IMR-90 (cell line): ENCODE results near the gene FBN1. TPM values are rescaled to one million over a fixed set of nuclear protein-coding genes. Genes with fewer than 3 reads are reported as not detected.

Experiments used
- ATAC-seq: fragments of 200-7000 bp; cut with Tn5 transposase; 2 replicates; pipeline ENCODE4 v1.9.1; 2020; ENCODE audit warnings: low read depth, mild to moderate bottlenecking, moderate library complexity
- BruUV-seq: library from RNA; stranded (reverse); fragments of 400-500 nt; replicated peaks from 2 replicates; lab custom pipeline; 2021; lab: Mats Ljungman, UMichigan
- CTCF ChIA-PET: fragments of 300-600 bp; formaldehyde crosslinking; extraction: SDS; loops from one replicate; lab custom pipeline; 2021; ENCODE audit warnings: antibody characterized with exemption; lab: Yijun Ruan, JAX
- POLR2A ChIA-PET: fragments of 300-600 bp; sonication (Branson Sonifier 250); formaldehyde crosslinking; loops from one replicate; lab custom pipeline; 2022; ENCODE audit warnings: antibody characterized with exemption; ENCODE audit not compliant: unreplicated experiment; lab: Charles Lee
- DNase-seq: peaks from one replicate; pipeline ENCODE4 v3.0.0; 2013
- H2AFZ ChIP-seq: replicated peaks from 2 replicates; pipeline ENCODE3; 2013; ENCODE audit warnings: low read length, mild to moderate bottlenecking; ENCODE audit not compliant: poor library complexity
- H2AK5ac ChIP-seq: 2 replicates; pipeline ENCODE4 v1.6.1; 2013; ENCODE audit warnings: low read depth, low read length, inconsistent platforms
- H2AK9ac ChIP-seq: replicated peaks from 2 replicates; pipeline ENCODE3; 2013; ENCODE audit warnings: mild to moderate bottlenecking, low read depth, low read length, moderate library complexity; ENCODE audit not compliant: poor library complexity
- H2BK120ac ChIP-seq: 2 replicates; pipeline ENCODE4 v1.6.1; 2013; ENCODE audit warnings: low read depth, low read length, inconsistent platforms
- H2BK15ac ChIP-seq: 3 replicates; pipeline ENCODE4 v1.6.1; 2013; ENCODE audit warnings: low read depth, low read length, inconsistent platforms
- H2BK20ac ChIP-seq: 2 replicates; pipeline ENCODE4 v1.6.1; 2013; ENCODE audit warnings: low read depth, mild to moderate bottlenecking, inconsistent platforms, low read length, moderate library complexity
- H2BK5ac ChIP-seq: 2 replicates; pipeline ENCODE4 v1.6.1; 2013; ENCODE audit warnings: mild to moderate bottlenecking, low read depth, low read length, inconsistent platforms; ENCODE audit not compliant: poor library complexity, severe bottlenecking
- H3K14ac ChIP-seq: replicated peaks from 2 replicates; pipeline ENCODE4 v1.6.1; 2013; ENCODE audit warnings: low read depth, low read length, inconsistent platforms
- H3K18ac ChIP-seq: 2 replicates; pipeline ENCODE4 v1.6.1; 2013; ENCODE audit warnings: low read depth, low read length, control low read depth
- H3K23ac ChIP-seq: 2 replicates; pipeline ENCODE4 v1.6.1; 2013; ENCODE audit warnings: low read depth, low read length, inconsistent platforms
- H3K27ac ChIP-seq: 2 replicates; pipeline ENCODE4 v1.5.1; 2013; ENCODE audit warnings: mild to moderate bottlenecking, control low read depth, low read length; ENCODE audit not compliant: insufficient read depth
- H3K27me3 ChIP-seq: 2 replicates; pipeline ENCODE4 v1.6.1; 2013; ENCODE audit warnings: low read length; ENCODE audit not compliant: control insufficient read depth, insufficient read depth
- H3K36me3 ChIP-seq: 2 replicates; pipeline ENCODE4 v1.6.1; 2013; ENCODE audit warnings: low read length, mixed read lengths; ENCODE audit not compliant: control insufficient read depth, insufficient read depth
- H3K4ac ChIP-seq: 2 replicates; pipeline ENCODE4 v1.6.1; 2013; ENCODE audit warnings: low read depth, low read length, inconsistent platforms
- H3K4me1 ChIP-seq: 2 replicates; pipeline ENCODE4 v1.6.1; 2013; ENCODE audit warnings: low read length, mixed read lengths; ENCODE audit not compliant: control insufficient read depth, insufficient read depth
- H3K4me2 ChIP-seq: 2 replicates; pipeline ENCODE4 v1.6.1; 2013; ENCODE audit warnings: low read depth, mild to moderate bottlenecking, control low read depth, low read length, moderate library complexity
- H3K4me3 ChIP-seq: 2 replicates; pipeline ENCODE4 v1.5.1; 2013; ENCODE audit warnings: low read depth, mild to moderate bottlenecking, control low read depth, low read length, moderate library complexity; ENCODE audit not compliant: insufficient read depth
- H3K56ac ChIP-seq: 2 replicates; pipeline ENCODE4 v1.6.1; 2013; ENCODE audit warnings: low read length, inconsistent platforms; ENCODE audit not compliant: insufficient read depth; ENCODE audit errors: extremely low read depth
- H3K79me1 ChIP-seq, 2 experiments: 2 replicates each; pipeline ENCODE4 v1.6.1; 2013; ENCODE audit warnings: low read length in 2 of 2, inconsistent platforms in 1 of 2, low read depth in 1 of 2
- H3K9ac ChIP-seq: 2 replicates; pipeline ENCODE4 v1.6.1; 2013; ENCODE audit warnings: low read depth, low read length, control low read depth
- H3K9me1 ChIP-seq: 2 replicates; pipeline ENCODE4 v1.6.1; 2013; ENCODE audit warnings: low read length, inconsistent platforms; ENCODE audit not compliant: insufficient read depth
- H3K9me3 ChIP-seq: 2 replicates; pipeline ENCODE4 v1.6.1; 2013; ENCODE audit warnings: low read length; ENCODE audit not compliant: control insufficient read depth, insufficient read depth
- H4K20me1 ChIP-seq: 2 replicates; pipeline ENCODE4 v1.6.1; 2013; ENCODE audit warnings: low read length, inconsistent platforms; ENCODE audit not compliant: insufficient read depth
- H4K5ac ChIP-seq: 2 replicates; pipeline ENCODE4 v1.6.1; 2013; ENCODE audit warnings: mild to moderate bottlenecking, low read depth, low read length, control low read depth
- H4K8ac ChIP-seq, 2 experiments: 2 replicates each; pipeline ENCODE4 v1.6.1; 2013; ENCODE audit warnings: low read depth in 2 of 2, low read length in 2 of 2, control low read depth in 1 of 2, inconsistent platforms in 1 of 2
- H4K91ac ChIP-seq: 2 replicates; pipeline ENCODE4 v1.6.1; 2013; ENCODE audit warnings: low read depth, low read length, inconsistent platforms; ENCODE audit not compliant: insufficient read depth
- RCOR1 ChIP-seq: IDR thresholded peaks from 2 replicates; pipeline ENCODE4 v1.6.1; 2012; ENCODE audit warnings: mild to moderate bottlenecking, low read length, improper control_type of control experiment; ENCODE audit not compliant: insufficient replicate concordance
- WGBS, 2 experiments: methylation state at CpG; one replicate each; pipeline versions ENCODE4 v1.1.5 to v1.1.7; 2013; ENCODE audit warnings: missing lambda C conversion rate in 2 of 2; ENCODE audit not compliant: insufficient read length in 1 of 2; ENCODE audit errors: extremely low coverage in 2 of 2; 5-methylcytosine and 5-hydroxymethylcytosine counted together
- dilution Hi-C: fragments of 300-500 bp; cut with HindIII; formaldehyde crosslinking; loops from one replicate; pipeline ENCODE4 v1.14.3; 2018; ENCODE audit warnings: low sequenced_read_pairs; ENCODE audit not compliant: unreplicated experiment
- in situ Hi-C: fragments of 300-500 bp; cut with MboI; formaldehyde crosslinking; loops from 3 replicates; pipeline ENCODE4 v1.14.3; 2019; ENCODE audit warnings: low sequenced_read_pairs, inconsistent platforms, mixed read lengths
- intact Hi-C: fragments of 100-400 bp; cut with micrococcal nuclease; formaldehyde crosslinking; loops from 2 replicates; pipeline ENCODE4 v1.10.0; 2022
- polyA plus RNA-seq, 3 experiments: library from polyadenylated mRNA; depleted of rRNA; stranded (reverse); fragments of >200 nt; gene quantifications; 2 replicates each; pipeline ENCODE4 v1.2.3, GENCODE V29; 2012; ENCODE audit warnings: low replicate concordance in 1 of 3
- total RNA-seq: library from RNA; depleted of rRNA; stranded (reverse); fragments of >200 nt; gene quantifications from 2 replicates; pipeline ENCODE4 v1.2.3, GENCODE V29; 2012

Gene FBN1
- total and polyA plus RNA-seq, 2 of the 4 experiments (the other 2 are of a cell fraction), result 134 to 283 TPM

DNA sequence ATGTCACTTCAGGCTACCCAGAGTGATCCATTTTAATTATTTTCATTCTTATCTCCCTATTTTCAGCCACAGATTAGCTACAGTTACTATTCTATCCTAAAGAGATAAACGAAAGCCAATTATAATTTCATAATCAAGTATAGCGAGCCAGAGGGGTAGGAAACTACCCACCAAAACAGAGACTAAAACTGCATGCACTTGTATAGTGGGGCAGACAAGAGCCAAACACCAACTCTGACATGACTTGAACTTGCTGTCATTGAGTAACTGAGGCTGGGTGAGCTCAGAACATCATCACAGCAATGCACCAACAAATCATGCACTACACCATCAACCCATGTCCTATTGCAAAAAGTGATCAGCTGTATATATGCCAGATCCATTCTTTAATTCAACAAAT lies 64.8 kb downstream of the FBN1 start:
- intact Hi-C loops (no loop called here), in situ Hi-C loops (no loop called here), dilution Hi-C loops (no loop called here)
- Histone ChIP-seq H3K14ac (peak overlapping the region; percentile 64; the same call in 1 of the 2 replicates), H3K56ac (no peak overlapping the region), H4K5ac (no peak overlapping the region; the same call in 1 of the 2 replicates), H3K23ac (peak overlapping the region; percentile 67; the same call in 1 of the 2 replicates), H3K27ac (no peak overlapping the region), H3K79me1 (peaks cover 33 to 80% of the 10 kb centered on the region in 2 experiments), H3K9me3 (no peaks in the 10 kb centered on the region), H4K8ac (0 out of 4 replicates have a peak overlapping the region, but pooled peaks of 1 of the 2 experiments have one; percentile 43), H3K4me3 (no peak overlapping the region), H3K9ac (no peak overlapping the region), H3K4me1 (peaks cover 7% of the 10 kb centered on the region), H4K91ac (no peak overlapping the region), H3K4ac (0 out of 2 replicates have a peak overlapping the region, but pooled peaks have one; percentile 44), H2BK120ac (no peak overlapping the region), H4K20me1 (peaks cover 23% of the 10 kb centered on the region), H3K9me1 (peaks cover 21% of the 10 kb centered on the region), H3K4me2 (no peak overlapping the region), H3K27me3 (no peaks in the 10 kb centered on the region), H2BK20ac (no peak overlapping the region; the same call in 1 of the 2 replicates), H3K18ac (no peak overlapping the region), H2BK15ac (no peak overlapping the region), H2AK9ac (no peak overlapping the region), H2AFZ (no peak overlapping the region), H3K36me3 (peaks cover 1% of the 10 kb centered on the region), H2AK5ac (peak overlapping the region; percentile 45; the same call in 1 of the 2 replicates), H2BK5ac (no peak overlapping the region)
- TF ChIP-seq RCOR1, result no peak
- DNase-seq (no peak), ATAC-seq (no peak)
- POLR2A ChIA-PET, result no interaction called here
- no CpG with 5 or more reads among the region's 2 CpGs for WGBS, 2 experiments
- CTCF ChIA-PET, result no interaction called here
- no TSS peak for BruUV-seq
